ENCODE measurements around the gene TAF11. TPM values are rescaled to one million over a fixed set of nuclear protein-coding genes. Genes with fewer than 3 reads are reported as not detected.
A peak's percentile ranks its signal among the peaks of the same experiment; 100 is the strongest.

The TAF11 gene
- total and polyA plus RNA-seq, 2 donors (not counting 3 experiments of a cell fraction or from before 2014, with no cell fraction given): 30.7 to 37.1 TPM

GRCh38 chr6:34865107-34865506, 22.7 kb downstream of the TAF11 start:
- peaks cover 22% of the 10 kb centered on the region for H3K4me1 ChIP-seq (ENCODE audit: control insufficient read depth, extremely low read depth, insufficient read depth, low read length)
- H3K4me3 ChIP-seq (replicated peaks in 1 of 3; ENCODE audit: insufficient read depth in 1 of 3, low read depth in 1 of 3, low read length in 3 of 3): peak overlapping the region in 1 of 3 experiments; percentile 3
- DNase-seq (ENCODE audit: low read depth, low spot score) (peak; percentile 98), FAIRE-seq (peak; percentile 79)
- peak overlapping the region; percentile 59 for H3K9ac ChIP-seq (replicated peaks; ENCODE audit: extremely low read depth, insufficient read depth, low read length)
- no peaks in the 10 kb centered on the region for H3K9me1 ChIP-seq (replicated peaks; ENCODE audit: control insufficient read depth, extremely low read depth, insufficient read depth, low read length)
- POLR2A ChIA-PET: no interaction called here
- CTCF ChIA-PET: interaction anchor here (1.1 to 2.3 kb wide), 2 partner anchors 73 to 107 kb away, joined by 3 to 8 read pairs; partner anchors contain the start of gene BLTP3A
- H3K27me3 ChIP-seq (ENCODE audit: control insufficient read depth in 2 of 2, insufficient read depth in 2 of 2, low read length in 2 of 2): no peaks in the 10 kb centered on the region
- H3K36me3 ChIP-seq (ENCODE audit: control insufficient read depth in 2 of 2, extremely low read depth in 1 of 2, insufficient read depth in 2 of 2, low read length in 2 of 2): peaks cover 0 to 2% of the 10 kb centered on the region in 2 experiments
- no peaks in the 10 kb centered on the region for H3K79me2 ChIP-seq (ENCODE audit: control insufficient read depth, insufficient read depth, low read length)
- dilution Hi-C loops (cut with MboI; ENCODE audit: extremely low pct_ligation_motif_present, low sequenced_read_pairs): no loop called here
- H4K20me1 ChIP-seq (replicated peaks; ENCODE audit: control insufficient read depth, extremely low read depth, insufficient read depth, low read length): no peaks in the 10 kb centered on the region
- H3K9me3 ChIP-seq (replicated peaks; ENCODE audit: control insufficient read depth, insufficient read depth, low read length): no peaks in the 10 kb centered on the region
- TF ChIP-seq, protein P1, sequence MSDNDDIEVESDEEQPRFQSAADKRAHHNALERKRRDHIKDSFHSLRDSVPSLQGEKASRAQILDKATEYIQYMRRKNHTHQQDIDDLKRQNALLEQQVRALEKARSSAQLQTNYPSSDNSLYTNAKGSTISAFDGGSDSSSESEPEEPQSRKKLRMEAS (IDR thresholded peaks at IDR 0.05; ENCODE audit: insufficient read depth, insufficient read length): peak; percentile 71
- TF ChIP-seq JUN (IDR thresholded peaks at IDR 0.05; ENCODE audit: borderline replicate concordance, insufficient read depth, insufficient read length, low read depth) (peak; percentile 92), FOS (IDR thresholded peaks at IDR 0.05; ENCODE audit: borderline replicate concordance, insufficient read depth, low read length) (no peak), POLR2AphosphoS5 (IDR thresholded peaks at IDR 0.05; ENCODE audit: insufficient read depth, low read depth, low read length) (peak; percentile 43), GATA2 (IDR thresholded peaks at IDR 0.05; ENCODE audit: insufficient read depth, insufficient read length, low read depth, low read length) (peak; percentile 74), POLR2A (IDR thresholded peaks at IDR 0.05; ENCODE audit: low read depth, low read length) (peak; percentile 29), EZH2 (IDR thresholded peaks at IDR 0.05; ENCODE audit: borderline replicate concordance, low read depth, low read length, severe bottlenecking) (no peak)
- H3K27ac ChIP-seq (ENCODE audit: insufficient read depth, low read depth, low read length): peak overlapping the region; percentile 92
- intact Hi-C loops (cut with micrococcal nuclease): loop anchor here (1.0 to 10.0 kb wide), 4 partner anchors 23 to 280 kb away; partner anchors contain the start of genes BLTP3A, SNRPC, TAF11 and TCP11
- H2AFZ ChIP-seq (ENCODE audit: low read depth, low read length): peak overlapping the region; percentile 1
- BruUV-seq (replicated peaks): no TSS peak
- H3K4me2 ChIP-seq (ENCODE audit: insufficient read depth, low read length): peak overlapping the region; percentile 59

DNA sequence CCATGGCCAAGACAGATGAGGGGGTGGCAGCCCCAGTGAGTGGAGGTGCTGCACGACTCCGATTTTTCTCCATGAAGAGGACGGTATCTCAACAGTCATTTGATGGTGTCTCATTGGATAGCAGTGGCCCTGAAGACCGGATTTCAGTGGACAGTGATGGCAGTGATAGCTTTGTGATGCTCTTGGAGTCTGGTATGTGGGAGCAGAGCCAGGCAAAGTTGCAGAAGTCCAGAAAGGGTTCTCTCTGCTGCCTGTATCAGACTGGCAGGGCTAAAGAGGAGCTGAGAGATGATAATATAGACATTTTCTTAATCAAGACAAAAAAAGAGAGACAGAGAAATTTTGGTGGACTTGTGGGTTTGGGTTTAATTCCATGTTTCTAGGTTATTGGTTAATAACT, 23.8 kb downstream of the TAF11 start:
- intact Hi-C loops (cut with micrococcal nuclease): loop anchor here (10.0 kb wide), 1 partner anchor 281 kb away; the partner anchor contains the start of gene TCP11
- FAIRE-seq: no peak

More for the DNA sequence above, 23.8 kb downstream of the TAF11 start:
- no peak for DNase-seq (ENCODE audit: low read depth, low spot score)
- dilution Hi-C loops (cut with MboI; ENCODE audit: extremely low pct_ligation_motif_present, low sequenced_read_pairs): no loop called here
- TF ChIP-seq EZH2 (IDR thresholded peaks at IDR 0.05; ENCODE audit: borderline replicate concordance, low read depth, low read length, severe bottlenecking): no peak
- H3K4me1 ChIP-seq (ENCODE audit: control insufficient read depth, extremely low read depth, insufficient read depth, low read length): peaks cover 22% of the 10 kb centered on the region
- no peak overlapping the region for H2AFZ ChIP-seq (ENCODE audit: low read depth, low read length)
- CTCF ChIA-PET: interaction anchor here (2.3 kb wide), 1 partner anchor 72 kb away, joined by 8 read pairs; the partner anchor contains the start of gene BLTP3A
- H3K27me3 ChIP-seq (ENCODE audit: control insufficient read depth in 2 of 2, insufficient read depth in 2 of 2, low read length in 2 of 2): no peaks in the 10 kb centered on the region
- peaks cover 0 to 6% of the 10 kb centered on the region in 2 experiments for H3K36me3 ChIP-seq (ENCODE audit: control insufficient read depth in 2 of 2, extremely low read depth in 1 of 2, insufficient read depth in 2 of 2, low read length in 2 of 2)
- H4K20me1 ChIP-seq (replicated peaks; ENCODE audit: control insufficient read depth, extremely low read depth, insufficient read depth, low read length): no peaks in the 10 kb centered on the region
- H3K4me2 ChIP-seq (ENCODE audit: insufficient read depth, low read length): peak overlapping the region; percentile 59
- no peaks in the 10 kb centered on the region for H3K9me3 ChIP-seq (replicated peaks; ENCODE audit: control insufficient read depth, insufficient read depth, low read length)
- H3K9me1 ChIP-seq (replicated peaks; ENCODE audit: control insufficient read depth, extremely low read depth, insufficient read depth, low read length): no peaks in the 10 kb centered on the region
- peak overlapping the region; percentile 92 for H3K27ac ChIP-seq (ENCODE audit: insufficient read depth, low read depth, low read length)
- BruUV-seq (replicated peaks): no TSS peak
- no peak overlapping the region for H3K4me3 ChIP-seq (replicated peaks in 1 of 3; ENCODE audit: insufficient read depth in 1 of 3, low read depth in 1 of 3, low read length in 3 of 3)
- no peaks in the 10 kb centered on the region for H3K79me2 ChIP-seq (ENCODE audit: control insufficient read depth, insufficient read depth, low read length)
- peak overlapping the region; percentile 59 for H3K9ac ChIP-seq (replicated peaks; ENCODE audit: extremely low read depth, insufficient read depth, low read length)
- POLR2A ChIA-PET: no interaction called here

Measured in endothelial cell of umbilical vein (primary cell).